Measurements from ENCODE around the gene ODAD2. TPM values are rescaled to one million over a fixed set of nuclear protein-coding genes. Genes with fewer than 3 reads are reported as not detected.

Gene ODAD2
- total RNA-seq, 4 donors from 2014 or later: 2.4 to 4.7 (median 2.9) TPM; not detected in 1

- H3K36me3 ChIP-seq: no peaks in the 10 kb centered on the region
- no peak overlapping the region for H3K27ac ChIP-seq
- intact Hi-C loops (cut with DNase I; ENCODE audit: low total_unique reads): no loop called here
- no peaks in the 10 kb centered on the region for H3K9me3 ChIP-seq
- H3K27me3 ChIP-seq: no peaks in the 10 kb centered on the region
- TF ChIP-seq POLR2A (IDR thresholded peaks at IDR 0.05) (no peak), CTCF (IDR thresholded peaks at IDR 0.05) (no peak)
- H3K4me1 ChIP-seq: no peaks in the 10 kb centered on the region
- no peak overlapping the region for H3K4me3 ChIP-seq
- no peak for DNase-seq
Measured at GRCh38 chr10:28010821-28011220, 11.9 kb upstream of the ODAD2 start.

- DNase-seq: no peak
- Histone ChIP-seq H3K9me3 (no peaks in the 10 kb centered on the region), H3K4me3 (no peak overlapping the region), H3K27me3 (no peaks in the 10 kb centered on the region), H3K36me3 (no peaks in the 10 kb centered on the region), H3K4me1 (no peaks in the 10 kb centered on the region), H3K27ac (no peak overlapping the region)
- intact Hi-C loops (cut with DNase I; ENCODE audit: low total_unique reads): no loop called here
- TF ChIP-seq CTCF (IDR thresholded peaks at IDR 0.05) (no peak), POLR2A (IDR thresholded peaks at IDR 0.05) (no peak)
Measured at GRCh38 chr10:28008054-28008453, 9.2 kb upstream of the ODAD2 start.

- H3K27ac ChIP-seq: no peak overlapping the region
- no peak for DNase-seq
- H3K4me1 ChIP-seq: no peaks in the 10 kb centered on the region
- H3K4me3 ChIP-seq: no peak overlapping the region
- no peaks in the 10 kb centered on the region for H3K36me3 ChIP-seq
- TF ChIP-seq CTCF (IDR thresholded peaks at IDR 0.05) (no peak), POLR2A (IDR thresholded peaks at IDR 0.05) (no peak)
- intact Hi-C loops (cut with DNase I; ENCODE audit: low total_unique reads): no loop called here
- H3K9me3 ChIP-seq: no peaks in the 10 kb centered on the region
- H3K27me3 ChIP-seq: no peaks in the 10 kb centered on the region
Measured at GRCh38 chr10:28001353-28001752, 2.5 kb upstream of the ODAD2 start.

- H3K27me3 ChIP-seq: no peaks in the 10 kb centered on the region
- TF ChIP-seq POLR2A (IDR thresholded peaks at IDR 0.05) (no peak), CTCF (IDR thresholded peaks at IDR 0.05) (no peak)
- H3K36me3 ChIP-seq: no peaks in the 10 kb centered on the region
- peak in 1 of 2 donors; percentile 40 for DNase-seq
- peak overlapping the region; percentile 44 to 56 for H3K4me3 ChIP-seq
- no peaks in the 10 kb centered on the region for H3K9me3 ChIP-seq
- H3K4me1 ChIP-seq: no peaks in the 10 kb centered on the region
- intact Hi-C loops (cut with DNase I; ENCODE audit: low total_unique reads): no loop called here
- peak overlapping the region; percentile 36 to 64 for H3K27ac ChIP-seq
Measured at GRCh38 chr10:27998178-27998953, 513 bp downstream of the ODAD2 start.

GRCh38 chr10:27997865-27998177, 1.1 kb downstream of the ODAD2 start:
- peak overlapping the region; percentile 44 to 56 for H3K4me3 ChIP-seq
- peak overlapping the region; percentile 36 to 64 for H3K27ac ChIP-seq
- DNase-seq: no peak
- H3K4me1 ChIP-seq: no peaks in the 10 kb centered on the region
- H3K36me3 ChIP-seq: no peaks in the 10 kb centered on the region
- H3K27me3 ChIP-seq: no peaks in the 10 kb centered on the region
- TF ChIP-seq CTCF (IDR thresholded peaks at IDR 0.05) (no peak), POLR2A (IDR thresholded peaks at IDR 0.05) (no peak)
- no peaks in the 10 kb centered on the region for H3K9me3 ChIP-seq
- intact Hi-C loops (cut with DNase I; ENCODE audit: low total_unique reads): no loop called here
